ENCODE measurements around the gene MDFIC2.
"Not testable (repeated sequence)": the region's sequence is repeated elsewhere in the genome, so short reads cannot be mapped to it uniquely, and the experiment has no call there.

Gene MDFIC2

GRCh38 chr3:70312336-70312735 is at the start of gene MDFIC2:
Gene MDFIC2, minus strand, starts transcription at chr3:70312638. Its CDS starts 665 bp downstream, at chr3:70311973.
- no peak for DNase-seq

GRCh38 chr3:70360979-70361760 is 48.7 kb upstream of the MDFIC2 start:
- no peak for DNase-seq

GRCh38 chr3:70359711-70360110 is 47.3 kb upstream of the MDFIC2 start:
- no peak for DNase-seq

GRCh38 chr3:70358978-70359580 is 46.6 kb upstream of the MDFIC2 start:
- no peak for DNase-seq

GRCh38 chr3:70352215-70352614 is 39.8 kb upstream of the MDFIC2 start:
- no peak for DNase-seq

- no peak for DNase-seq
Observed at GRCh38 chr3:70342149-70342548, 29.7 kb upstream of the MDFIC2 start.

GRCh38 chr3:70336885-70337284 is 24.4 kb upstream of the MDFIC2 start:
- DNase-seq = not testable (repeated sequence)

- no peak for DNase-seq
Observed at GRCh38 chr3:70333080-70333479, 20.6 kb upstream of the MDFIC2 start.

- no peak for DNase-seq
Observed at GRCh38 chr3:70315021-70315420, 2.6 kb upstream of the MDFIC2 start.

- DNase-seq = no peak
Observed at GRCh38 chr3:70310809-70311208, 1.6 kb downstream of the MDFIC2 start.

GRCh38 chr3:70309591-70309990 is 2.8 kb downstream of the MDFIC2 start:
- no peak for DNase-seq

GRCh38 chr3:70308760-70309159 is 3.7 kb downstream of the MDFIC2 start:
- no peak for DNase-seq

GRCh38 chr3:70306736-70307135 is 5.7 kb downstream of the MDFIC2 start:
- DNase-seq = no peak

- no peak for DNase-seq
Observed at GRCh38 chr3:70298385-70298784, 14.1 kb downstream of the MDFIC2 start.

GRCh38 chr3:70291097-70291482 is 21.3 kb downstream of the MDFIC2 start:
- DNase-seq = no peak

- DNase-seq = not testable (repeated sequence)
Observed at GRCh38 chr3:70290431-70291096, 21.9 kb downstream of the MDFIC2 start.

- no peak for DNase-seq
Observed at GRCh38 chr3:70281663-70282062, 30.8 kb downstream of the MDFIC2 start.

- no peak for DNase-seq
Observed at GRCh38 chr3:70277304-70277703, 35.1 kb downstream of the MDFIC2 start.

GRCh38 chr3:70276901-70277300 is 35.5 kb downstream of the MDFIC2 start:
- DNase-seq = no peak

GRCh38 chr3:70273492-70273891 is 38.9 kb downstream of the MDFIC2 start:
- no peak for DNase-seq

GRCh38 chr3:70272798-70273197 is 39.6 kb downstream of the MDFIC2 start:
- DNase-seq = no peak

GRCh38 chr3:70264122-70264780 is 48.2 kb downstream of the MDFIC2 start:
- DNase-seq = no peak

GRCh38 chr3:70261283-70261682 is 51.2 kb downstream of the MDFIC2 start:
- DNase-seq = no peak
